NT2/D1 (cell line): ENCODE data around the gene USP7.

Source experiments
- SUZ12 ChIP-seq: IDR thresholded peaks from 2 replicates; pipeline ENCODE4 v1.6.1; 2011; ENCODE audit not compliant: insufficient read length, insufficient read depth; ENCODE audit errors: extremely low read depth
- YY1 ChIP-seq: IDR thresholded peaks from 2 replicates; pipeline ENCODE4 v1.6.1; 2011; ENCODE audit not compliant: insufficient read length, insufficient read depth
- ZNF274 ChIP-seq: IDR thresholded peaks from 2 replicates; pipeline ENCODE4 v1.6.1; 2011; ENCODE audit warnings: mild to moderate bottlenecking, low read depth, low read length

DNA sequence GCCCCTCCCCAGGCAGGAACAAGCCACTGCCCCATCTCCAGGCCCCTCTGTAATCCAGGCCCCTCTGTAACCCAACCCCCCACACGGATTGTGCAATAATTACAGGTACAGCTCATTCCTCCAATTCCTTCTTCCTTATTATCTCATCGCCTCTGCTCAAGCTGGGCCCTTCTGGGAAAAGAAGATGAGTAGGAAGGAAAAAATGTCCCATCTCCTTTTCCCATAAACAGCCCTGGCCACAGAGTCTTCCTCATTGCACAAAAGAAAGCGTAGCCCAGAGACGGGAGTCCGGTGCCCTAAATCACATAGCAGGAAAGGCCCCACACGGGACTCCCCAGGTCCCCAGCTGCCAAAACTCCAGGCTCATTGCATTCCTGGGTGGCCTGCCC is 85.2 kb downstream of the USP7 start:
- TF ChIP-seq ZNF274 (no peak), YY1 (no peak), SUZ12 (no peak)
